Astrocyte of the cerebellum (primary cell): Measurements from ENCODE around the gene TNS1.

ENCODE experiments used
- DNase-seq: peaks from one replicate; pipeline ENCODE4 v3.0.0-alpha.2; 2011; ENCODE audit warnings: low read depth
- H3K4me3 ChIP-seq: 2 replicates; pipeline ENCODE4 v1.5.1; 2011; ENCODE audit warnings: mild to moderate bottlenecking, low read depth, low read length, moderate library complexity
- in situ Hi-C: cut with HindIII; loops from 2 replicates; pipeline ENCODE4 v1.10.0; 2017; ENCODE audit warnings: low sequenced_read_pairs
- TF ChIP-seq, protein P1 (sequence below): IDR thresholded peaks from 2 replicates; pipeline ENCODE4 v1.5.1; 2012; ENCODE audit warnings: low read length, low read depth, moderate library complexity, mild to moderate bottlenecking; ENCODE audit errors: missing control alignments

Gene TNS1

DNA sequence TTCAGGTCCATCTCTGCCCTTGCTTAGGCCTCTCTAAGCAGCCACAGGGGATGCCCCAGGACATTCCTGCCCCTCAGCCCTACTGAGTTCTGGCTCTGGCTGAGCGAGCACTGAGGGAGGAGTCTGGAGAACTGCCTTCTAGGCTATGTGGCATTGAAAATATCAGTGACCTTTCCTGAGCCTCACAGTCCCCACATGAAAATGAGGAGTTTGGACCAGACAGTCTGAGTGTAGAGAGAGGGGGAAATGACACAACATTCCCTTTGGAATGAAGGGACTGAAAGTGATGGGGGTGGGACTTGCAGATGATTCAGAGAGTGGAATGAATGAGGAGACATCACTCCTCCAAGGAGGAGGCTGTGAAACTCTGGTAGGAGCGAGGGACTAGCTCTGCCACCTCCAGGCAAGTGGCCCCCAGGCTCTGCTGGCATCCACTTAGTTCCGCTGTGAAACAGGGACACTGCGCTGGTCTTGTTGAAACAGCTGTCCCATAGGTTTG lies 8.0 kb downstream of the TNS1 start:
- in situ Hi-C loops = no loop called here
- no peak for DNase-seq
- H3K4me3 ChIP-seq = no peak overlapping the region
- TF ChIP-seq, protein P1, sequence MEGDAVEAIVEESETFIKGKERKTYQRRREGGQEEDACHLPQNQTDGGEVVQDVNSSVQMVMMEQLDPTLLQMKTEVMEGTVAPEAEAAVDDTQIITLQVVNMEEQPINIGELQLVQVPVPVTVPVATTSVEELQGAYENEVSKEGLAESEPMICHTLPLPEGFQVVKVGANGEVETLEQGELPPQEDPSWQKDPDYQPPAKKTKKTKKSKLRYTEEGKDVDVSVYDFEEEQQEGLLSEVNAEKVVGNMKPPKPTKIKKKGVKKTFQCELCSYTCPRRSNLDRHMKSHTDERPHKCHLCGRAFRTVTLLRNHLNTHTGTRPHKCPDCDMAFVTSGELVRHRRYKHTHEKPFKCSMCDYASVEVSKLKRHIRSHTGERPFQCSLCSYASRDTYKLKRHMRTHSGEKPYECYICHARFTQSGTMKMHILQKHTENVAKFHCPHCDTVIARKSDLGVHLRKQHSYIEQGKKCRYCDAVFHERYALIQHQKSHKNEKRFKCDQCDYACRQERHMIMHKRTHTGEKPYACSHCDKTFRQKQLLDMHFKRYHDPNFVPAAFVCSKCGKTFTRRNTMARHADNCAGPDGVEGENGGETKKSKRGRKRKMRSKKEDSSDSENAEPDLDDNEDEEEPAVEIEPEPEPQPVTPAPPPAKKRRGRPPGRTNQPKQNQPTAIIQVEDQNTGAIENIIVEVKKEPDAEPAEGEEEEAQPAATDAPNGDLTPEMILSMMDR = no peak

DNA sequence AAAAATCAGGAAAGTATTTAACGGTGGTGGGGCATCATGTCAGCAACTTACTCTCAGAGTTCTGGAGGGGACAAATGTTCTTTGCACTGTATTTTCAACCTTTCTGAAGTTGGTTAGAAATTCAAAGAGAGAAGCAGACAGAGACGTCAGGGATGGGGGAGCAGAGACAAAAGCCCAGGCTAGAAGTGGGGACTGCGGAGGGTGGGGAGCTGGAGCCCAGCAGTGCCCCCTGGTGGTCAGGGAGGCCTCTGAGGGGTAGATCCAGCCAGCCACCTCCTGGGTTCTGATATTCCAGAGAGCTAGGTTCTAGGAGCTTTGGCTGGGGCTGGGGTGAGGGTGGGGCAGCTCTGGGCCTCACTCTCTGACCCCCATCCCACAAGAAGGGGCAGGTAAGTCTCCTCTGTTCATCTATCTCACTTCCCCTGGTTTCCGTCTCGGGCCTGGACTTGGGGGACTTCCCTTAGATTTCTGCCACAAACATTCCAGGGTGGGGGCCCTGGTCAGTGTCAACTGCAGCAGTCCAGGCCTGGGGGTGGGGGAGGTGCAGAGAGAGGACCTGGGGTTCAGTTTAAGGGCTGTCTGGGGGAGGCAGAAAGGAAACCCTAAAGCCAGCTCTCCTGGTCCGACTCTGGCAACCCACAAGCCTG lies 8.9 kb downstream of the TNS1 start:
- no peak for DNase-seq
- no peak overlapping the region for H3K4me3 ChIP-seq
- in situ Hi-C loops = no loop called here
- TF ChIP-seq, protein P1 = peak; percentile 81

DNA sequence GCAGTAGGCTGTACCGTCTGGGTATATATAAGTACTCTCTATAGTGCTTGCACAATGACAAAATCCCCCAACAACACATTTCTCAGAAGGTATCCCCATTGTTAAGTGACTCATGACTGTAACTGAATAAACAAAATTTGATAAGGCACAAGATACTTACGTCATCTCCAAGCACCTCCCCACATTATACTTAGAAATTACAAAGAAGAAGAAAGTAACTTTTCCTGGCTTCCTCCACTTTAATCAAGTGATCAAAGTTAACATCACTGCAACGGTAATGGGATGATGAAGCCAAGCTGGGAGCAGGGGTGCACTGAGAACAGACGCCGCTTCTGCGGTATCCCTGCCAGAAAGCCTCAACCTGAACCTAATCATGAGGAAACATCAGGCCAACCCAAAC lies 9.7 kb downstream of the TNS1 start:
- H3K4me3 ChIP-seq = no peak overlapping the region
- in situ Hi-C loops = no loop called here
- DNase-seq = no peak
- TF ChIP-seq, protein P1 = no peak

DNA sequence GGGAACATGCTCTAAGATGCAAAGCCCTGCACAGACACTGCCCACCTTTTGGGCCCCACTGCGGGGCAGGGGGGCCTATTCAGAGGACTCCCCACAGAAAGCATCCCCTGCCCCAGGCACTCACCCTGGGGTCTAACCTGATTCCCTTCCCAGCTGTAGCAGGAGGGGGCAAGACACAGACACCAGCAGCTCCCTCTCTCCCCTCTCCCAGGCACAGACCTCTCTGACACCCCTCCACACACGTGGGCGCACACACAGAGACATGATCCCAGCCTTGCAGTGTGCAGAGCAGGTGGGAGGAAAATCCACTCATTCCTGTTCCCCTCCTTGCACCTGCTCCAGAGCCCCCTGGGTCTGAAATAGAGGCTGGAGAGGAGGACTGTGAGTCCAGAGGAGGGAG lies 10.7 kb downstream of the TNS1 start:
- DNase-seq = no peak
- H3K4me3 ChIP-seq = no peak overlapping the region
- TF ChIP-seq, protein P1 = no peak
- in situ Hi-C loops = no loop called here

DNA sequence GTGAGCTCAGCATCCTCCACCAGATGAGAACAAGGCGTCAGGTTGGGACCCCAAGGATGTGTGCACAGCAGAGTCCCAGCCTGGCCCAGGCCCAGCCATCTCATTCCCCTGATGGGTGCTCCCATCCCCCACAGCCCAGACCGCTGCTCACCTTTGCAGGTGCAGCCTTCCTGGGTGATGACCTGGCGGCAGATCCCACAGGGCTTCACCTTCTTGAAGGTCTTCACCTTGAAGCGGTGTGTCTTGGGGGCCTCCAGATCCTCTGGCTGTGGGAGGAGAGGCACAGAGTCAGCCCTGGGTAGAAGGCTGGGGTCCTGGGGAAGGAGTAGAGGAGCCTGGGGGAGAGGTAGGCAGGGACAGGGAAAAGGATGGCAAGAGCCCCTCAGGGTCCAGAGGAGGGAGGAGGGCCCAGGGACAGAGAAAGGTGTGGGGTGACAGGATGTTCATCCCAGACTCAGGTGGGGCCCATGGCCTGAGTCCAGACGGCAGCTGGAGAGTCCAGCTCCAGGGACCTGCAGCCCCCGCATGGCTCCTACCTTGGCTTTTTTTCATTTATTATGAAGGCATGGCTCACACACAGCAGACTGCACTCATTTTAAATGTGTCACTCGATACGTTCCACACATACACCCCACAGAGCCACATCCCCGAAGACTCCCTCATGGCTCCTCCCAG lies 11.9 kb downstream of the TNS1 start:
- DNase-seq = no peak
- no peak overlapping the region for H3K4me3 ChIP-seq
- in situ Hi-C loops = no loop called here
- TF ChIP-seq, protein P1 = no peak

DNA sequence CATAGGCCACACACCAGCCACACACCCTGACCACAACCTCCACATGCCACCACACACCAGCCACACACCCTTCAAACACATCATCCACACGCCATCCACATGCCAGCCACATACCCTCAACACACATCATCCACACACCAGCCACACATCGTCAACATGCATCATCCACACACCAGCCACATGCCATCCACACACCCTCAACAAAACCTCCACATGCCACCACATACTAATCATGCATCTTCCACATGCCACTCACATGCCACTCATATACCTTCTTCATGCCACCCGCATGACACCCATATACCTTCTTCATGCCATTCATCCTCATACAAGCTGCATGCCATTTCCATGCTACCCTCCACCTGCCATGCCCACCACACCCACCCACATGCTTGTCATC lies 12.4 kb downstream of the TNS1 start:
- no peak overlapping the region for H3K4me3 ChIP-seq
- no peak for DNase-seq
- in situ Hi-C loops = no loop called here
- TF ChIP-seq, protein P1 = no peak
